Caco-2 (cell line): ENCODE data around the gene ARHGAP45. TPM values are rescaled to one million over a fixed set of nuclear protein-coding genes. Genes with fewer than 3 reads are reported as not detected.
A peak's percentile ranks its signal among the peaks of the same experiment; 100 is the strongest.

Experiments used
- BruUV-seq: library from RNA; stranded (reverse); fragments of 400-500 nt; replicated peaks from 2 replicates; lab custom pipeline; 2021; lab: Mats Ljungman, UMichigan
- CTCF ChIA-PET: fragments of 300-600 bp; sonication (Branson Sonifier 250); formaldehyde crosslinking; loops from one replicate; lab custom pipeline; 2022; ENCODE audit warnings: antibody characterized with exemption; lab: Charles Lee
- POLR2A ChIA-PET: fragments of 300-600 bp; sonication (Branson Sonifier 250); formaldehyde crosslinking; loops from one replicate; lab custom pipeline; 2022; ENCODE audit warnings: antibody characterized with exemption; lab: Charles Lee
- DNase-seq, 2 experiments: peaks; one replicate each; pipeline versions ENCODE4 v3.0.0 to v3.0.0-alpha.2; 2020 to 2022
- H3K27me3 ChIP-seq: replicated peaks from 2 replicates; pipeline ENCODE4 v1.6.0; 2011; ENCODE audit warnings: low read length; ENCODE audit not compliant: control insufficient read depth, insufficient read depth
- H3K36me3 ChIP-seq: 2 replicates; pipeline ENCODE4 v1.5.1; 2011; ENCODE audit warnings: low read length; ENCODE audit not compliant: control insufficient read depth, insufficient read depth
- H3K4me1 ChIP-seq: fragments of 250-450 bp; sonication (Bioruptor Pico); 2 replicates; pipeline ENCODE4 v1.5.1; 2020; ENCODE audit warnings: mild to moderate bottlenecking
- H3K4me3 ChIP-seq: 2 replicates; pipeline ENCODE4 v1.5.1; 2011; ENCODE audit warnings: low read depth, mild to moderate bottlenecking, control low read depth, low read length
- H3K9me3 ChIP-seq: fragments of 250-450 bp; sonication (Bioruptor Pico); 2 replicates; pipeline ENCODE4 v1.5.1; 2020; ENCODE audit warnings: mild to moderate bottlenecking, moderate library complexity
- H3K27ac Mint-ChIP-seq: one replicate; pipeline ENCODE4 v1.8.0; 2022; ENCODE audit warnings: mixed read lengths; ENCODE audit not compliant: unreplicated experiment
- H3K27me3 Mint-ChIP-seq: one replicate; pipeline ENCODE4 v1.8.0; 2022; ENCODE audit warnings: mixed read lengths; ENCODE audit not compliant: insufficient read depth, unreplicated experiment
- H3K36me3 Mint-ChIP-seq: one replicate; pipeline ENCODE4 v1.8.0; 2022; ENCODE audit warnings: mild to moderate bottlenecking, mixed read lengths; ENCODE audit not compliant: insufficient read depth, unreplicated experiment
- H3K4me1 Mint-ChIP-seq: one replicate; pipeline ENCODE4 v1.8.0; 2022; ENCODE audit warnings: low read depth, mixed read lengths; ENCODE audit not compliant: unreplicated experiment
- H3K4me3 Mint-ChIP-seq: one replicate; pipeline ENCODE4 v1.8.0; 2022; ENCODE audit warnings: mild to moderate bottlenecking, moderate library complexity, mixed read lengths; ENCODE audit not compliant: unreplicated experiment
- H3K9me3 Mint-ChIP-seq: one replicate; pipeline ENCODE4 v1.8.0; 2022; ENCODE audit warnings: mixed read lengths; ENCODE audit not compliant: unreplicated experiment
- CTCF ChIP-seq, 2 experiments: fragments of 200-600 bp in 1 of 2; IDR thresholded peaks; 1 replicate in 1 of 2; 2 replicates in 1 of 2; pipeline versions ENCODE4 v1.5.1 to v1.8.0; 2011 to 2022; ENCODE audit warnings: antibody characterized with exemption in 1 of 2, control low read depth in 1 of 2, inconsistent platforms in 1 of 2, low read depth in 1 of 2, low read length in 1 of 2, mild to moderate bottlenecking in 1 of 2, moderate library complexity in 1 of 2; ENCODE audit not compliant: insufficient read depth in 1 of 2, severe bottlenecking in 1 of 2, unreplicated experiment in 1 of 2
- intact Hi-C: fragments of 100-400 bp; cut with micrococcal nuclease; formaldehyde crosslinking; loops from one replicate; pipeline ENCODE4 v1.10.0; 2022; ENCODE audit not compliant: unreplicated experiment
- total RNA-seq: library from RNA; stranded (reverse); gene quantifications from 2 replicates; pipeline ENCODE4 v1.2.3, GENCODE V29; 2022

The ARHGAP45 gene
- total RNA-seq, 1 experiment from 2014 or later, result 38.6 TPM

GRCh38 chr19:1073063-1073955 is 6.3 kb downstream of the ARHGAP45 start:
- no peaks in the 10 kb centered on the region; the same call in 1 of the 2 replicates for H3K36me3 ChIP-seq
- H3K27me3 ChIP-seq, result no peaks in the 10 kb centered on the region
- no peak for TF ChIP-seq CTCF (IDR thresholded peaks at IDR 0.05; ENCODE audit: insufficient read depth in 1 of 2, low read depth in 1 of 2, low read length in 1 of 2, severe bottlenecking in 1 of 2, unreplicated experiment in 1 of 2)
- H3K9me3 ChIP-seq, result no peaks in the 10 kb centered on the region
- Mint-ChIP-seq H3K4me3 (no peak overlapping the region), H3K27ac (no peak overlapping the region), H3K4me1 (peaks cover 15% of the 10 kb centered on the region), H3K27me3 (no peaks in the 10 kb centered on the region), H3K9me3 (no peaks in the 10 kb centered on the region), H3K36me3 (peaks cover 53% of the 10 kb centered on the region)
- BruUV-seq, result no TSS peak
- intact Hi-C loops, result no loop called here
- H3K4me3 ChIP-seq, result no peak overlapping the region
- ChIA-PET POLR2A (interaction anchor here (0.6 kb wide), 1 partner anchor 47 kb away, joined by 3 read pairs; the partner anchor contains the start of gene CNN2), CTCF (no interaction called here)
- no peak for DNase-seq
- peaks cover 9% of the 10 kb centered on the region; the same call in 1 of the 2 replicates for H3K4me1 ChIP-seq

- Mint-ChIP-seq H3K9me3 (no peaks in the 10 kb centered on the region), H3K27me3 (no peaks in the 10 kb centered on the region), H3K4me3 (no peak overlapping the region), H3K27ac (no peak overlapping the region), H3K36me3 (peaks cover 46% of the 10 kb centered on the region), H3K4me1 (peaks cover 15% of the 10 kb centered on the region)
- no TSS peak for BruUV-seq
- Histone ChIP-seq H3K27me3 (no peaks in the 10 kb centered on the region), H3K4me3 (no peak overlapping the region), H3K9me3 (no peaks in the 10 kb centered on the region), H3K36me3 (no peaks in the 10 kb centered on the region; the same call in 1 of the 2 replicates), H3K4me1 (peaks cover 9% of the 10 kb centered on the region; the same call in 1 of the 2 replicates)
- ChIA-PET POLR2A (no interaction called here), CTCF (no interaction called here)
- no peak for TF ChIP-seq CTCF (IDR thresholded peaks at IDR 0.05; ENCODE audit: insufficient read depth in 1 of 2, low read depth in 1 of 2, low read length in 1 of 2, severe bottlenecking in 1 of 2, unreplicated experiment in 1 of 2)
- intact Hi-C loops, result no loop called here
- no peak for DNase-seq
Observed at GRCh38 chr19:1073956-1074517, 7.1 kb downstream of the ARHGAP45 start.

- intact Hi-C loops, result loop anchor here (1.0 kb wide), 1 partner anchor 9 kb away; no protein-coding TSS in a partner anchor
- H3K4me3 ChIP-seq, result no peak overlapping the region
- Mint-ChIP-seq H3K36me3 (peaks cover 41% of the 10 kb centered on the region), H3K27ac (peak overlapping the region; percentile 90), H3K9me3 (no peaks in the 10 kb centered on the region), H3K4me3 (no peak overlapping the region), H3K4me1 (peaks cover 15% of the 10 kb centered on the region), H3K27me3 (no peaks in the 10 kb centered on the region)
- BruUV-seq, result no TSS peak
- no peaks in the 10 kb centered on the region for H3K27me3 ChIP-seq
- DNase-seq, result no peak
- no peaks in the 10 kb centered on the region; the same call in 1 of the 2 replicates for H3K36me3 ChIP-seq
- TF ChIP-seq CTCF (IDR thresholded peaks at IDR 0.05; ENCODE audit: insufficient read depth in 1 of 2, low read depth in 1 of 2, low read length in 1 of 2, severe bottlenecking in 1 of 2, unreplicated experiment in 1 of 2), result no peak
- peaks cover 9% of the 10 kb centered on the region; the same call in 1 of the 2 replicates for H3K4me1 ChIP-seq
- H3K9me3 ChIP-seq, result no peaks in the 10 kb centered on the region
- ChIA-PET CTCF (interaction anchor here (1.3 kb wide), 1 partner anchor 10 kb away, joined by 3 read pairs; no protein-coding TSS in a partner anchor), POLR2A (interaction anchor here (1.5 kb wide), 1 partner anchor 10 kb away, joined by 13 read pairs; no protein-coding TSS in a partner anchor)
Observed at GRCh38 chr19:1074544-1075283, 7.7 kb downstream of the ARHGAP45 start.
